K562 (cell line): ENCODE measurements around the gene GNAS-AS1. TPM values are rescaled to one million over a fixed set of nuclear protein-coding genes. Genes with fewer than 3 reads are reported as not detected.

Experiments used
- CBX5 ChIP-seq: IDR thresholded peaks from 2 replicates; pipeline ENCODE4 v1.6.1; 2014; ENCODE audit warnings: low read depth, borderline replicate concordance
- CREM ChIP-seq: IDR thresholded peaks from 2 replicates; pipeline ENCODE4 v1.6.1; 2014; ENCODE audit warnings: antibody characterized with exemption, low read depth
- SOX6 ChIP-seq: fragments of 450-650 bp; IDR thresholded peaks from 2 replicates; pipeline ENCODE4 v1.6.1; 2014; ENCODE audit warnings: mild to moderate bottlenecking
- ZNF408 ChIP-seq: fragments of 250-450 bp; sonication (Bioruptor Pico); IDR thresholded peaks from 2 replicates; pipeline ENCODE4 v1.4.0; 2020; ENCODE audit warnings: low read depth, mild to moderate bottlenecking, moderate library complexity
- ZNF75A ChIP-seq: fragments of 450-650 bp; formaldehyde crosslinking; IDR thresholded peaks from 2 replicates; pipeline ENCODE4 v1.4.0; 2020; ENCODE audit warnings: mild to moderate bottlenecking
- polyA plus RNA-seq, 8 experiments: library from polyadenylated mRNA; depleted of rRNA in 4 of 8; stranded (reverse) in 5 of 8; unstranded in 3 of 8; fragments of >200 nt; fragmentation: Nextera tagmentation in 2 of 8; fragmentation: Illumina TruSeq in 1 of 8; extraction: Ambion mirVana in 2 of 8; extraction: Trizol in 1 of 8; gene quantifications; 2 replicates each; pipeline versions ENCODE4 v1.2.1 to v1.2.3, GENCODE V29; 2011 to 2014; ENCODE audit warnings: inconsistent platforms in 1 of 8, missing spikeins in 1 of 8
- total RNA-seq, 7 experiments: library from RNA; depleted of rRNA in 6 of 7; stranded (reverse); fragments of >200 nt in 6 of 7; fragmentation: Illumina TruSeq in 2 of 7; extraction: Trizol in 2 of 7; gene quantifications; 2 replicates each; pipeline versions ENCODE4 v1.2.1 to v1.2.3, GENCODE V29; 2011 to 2021; ENCODE audit warnings: low replicate concordance in 1 of 7
- TF ChIP-seq, protein P1 (sequence below), 2 experiments: fragments of 450-650 bp; formaldehyde crosslinking in 1 of 2; IDR thresholded peaks; 2 replicates each; pipeline versions ENCODE4 v1.4.0 to v1.6.1; 2014 to 2020; ENCODE audit warnings: mild to moderate bottlenecking in 2 of 2, borderline replicate concordance in 1 of 2, low read depth in 1 of 2
- TF ChIP-seq, protein P2 (sequence below): conservative IDR thresholded peaks from 2 replicates; pipeline ENCODE4 v1.6.1; 2011; ENCODE audit warnings: low read depth, mild to moderate bottlenecking, low read length; ENCODE audit not compliant: control insufficient read depth
- TF ChIP-seq, protein P3 (sequence below): fragments of 250-450 bp; sonication (Bioruptor Pico); IDR thresholded peaks from 2 replicates; pipeline ENCODE4 v1.5.0; 2021; ENCODE audit warnings: mild to moderate bottlenecking, borderline replicate concordance

Gene GNAS-AS1
- total and polyA plus RNA-seq, 9 of the 15 experiments (the other 6 are each of a cell fraction or from before 2014, with no cell fraction given) = 0.04 to 2.5 (median 0.25) TPM

DNA sequence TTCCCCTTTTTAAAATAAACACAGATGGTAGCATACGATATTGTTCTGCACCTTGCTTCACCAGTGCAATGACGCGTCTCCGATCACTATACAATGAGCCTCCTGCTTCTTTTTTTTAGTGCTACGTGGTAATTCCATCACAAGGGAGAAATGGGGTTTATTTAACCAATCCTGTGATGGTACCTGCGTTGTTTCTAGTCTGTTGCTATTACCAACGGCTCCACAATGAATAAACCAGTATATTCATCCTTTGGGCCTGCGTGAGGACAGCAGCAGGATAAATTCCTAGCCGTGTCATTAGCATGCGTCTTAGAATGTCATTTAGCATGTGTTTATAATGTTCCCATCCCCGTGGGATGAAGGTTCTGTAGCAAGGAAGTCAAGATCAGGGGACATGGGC is 42.9 kb downstream of the GNAS-AS1 start (continued):
- TF ChIP-seq, protein P1, sequence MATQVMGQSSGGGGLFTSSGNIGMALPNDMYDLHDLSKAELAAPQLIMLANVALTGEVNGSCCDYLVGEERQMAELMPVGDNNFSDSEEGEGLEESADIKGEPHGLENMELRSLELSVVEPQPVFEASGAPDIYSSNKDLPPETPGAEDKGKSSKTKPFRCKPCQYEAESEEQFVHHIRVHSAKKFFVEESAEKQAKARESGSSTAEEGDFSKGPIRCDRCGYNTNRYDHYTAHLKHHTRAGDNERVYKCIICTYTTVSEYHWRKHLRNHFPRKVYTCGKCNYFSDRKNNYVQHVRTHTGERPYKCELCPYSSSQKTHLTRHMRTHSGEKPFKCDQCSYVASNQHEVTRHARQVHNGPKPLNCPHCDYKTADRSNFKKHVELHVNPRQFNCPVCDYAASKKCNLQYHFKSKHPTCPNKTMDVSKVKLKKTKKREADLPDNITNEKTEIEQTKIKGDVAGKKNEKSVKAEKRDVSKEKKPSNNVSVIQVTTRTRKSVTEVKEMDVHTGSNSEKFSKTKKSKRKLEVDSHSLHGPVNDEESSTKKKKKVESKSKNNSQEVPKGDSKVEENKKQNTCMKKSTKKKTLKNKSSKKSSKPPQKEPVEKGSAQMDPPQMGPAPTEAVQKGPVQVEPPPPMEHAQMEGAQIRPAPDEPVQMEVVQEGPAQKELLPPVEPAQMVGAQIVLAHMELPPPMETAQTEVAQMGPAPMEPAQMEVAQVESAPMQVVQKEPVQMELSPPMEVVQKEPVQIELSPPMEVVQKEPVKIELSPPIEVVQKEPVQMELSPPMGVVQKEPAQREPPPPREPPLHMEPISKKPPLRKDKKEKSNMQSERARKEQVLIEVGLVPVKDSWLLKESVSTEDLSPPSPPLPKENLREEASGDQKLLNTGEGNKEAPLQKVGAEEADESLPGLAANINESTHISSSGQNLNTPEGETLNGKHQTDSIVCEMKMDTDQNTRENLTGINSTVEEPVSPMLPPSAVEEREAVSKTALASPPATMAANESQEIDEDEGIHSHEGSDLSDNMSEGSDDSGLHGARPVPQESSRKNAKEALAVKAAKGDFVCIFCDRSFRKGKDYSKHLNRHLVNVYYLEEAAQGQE (IDR thresholded peaks at IDR 0.05; ENCODE audit: borderline replicate concordance) = no peak
- TF ChIP-seq, protein P1 (CRISPR knock-in tag; IDR thresholded peaks at IDR 0.05; ENCODE audit: low read depth) = no peak
- no peak for TF ChIP-seq ZNF75A (CRISPR knock-in tag)
- no peak for TF ChIP-seq CBX5
- no peak for TF ChIP-seq ZNF408 (CRISPR knock-in tag)
- no peak for TF ChIP-seq CREM
- TF ChIP-seq, protein P2, sequence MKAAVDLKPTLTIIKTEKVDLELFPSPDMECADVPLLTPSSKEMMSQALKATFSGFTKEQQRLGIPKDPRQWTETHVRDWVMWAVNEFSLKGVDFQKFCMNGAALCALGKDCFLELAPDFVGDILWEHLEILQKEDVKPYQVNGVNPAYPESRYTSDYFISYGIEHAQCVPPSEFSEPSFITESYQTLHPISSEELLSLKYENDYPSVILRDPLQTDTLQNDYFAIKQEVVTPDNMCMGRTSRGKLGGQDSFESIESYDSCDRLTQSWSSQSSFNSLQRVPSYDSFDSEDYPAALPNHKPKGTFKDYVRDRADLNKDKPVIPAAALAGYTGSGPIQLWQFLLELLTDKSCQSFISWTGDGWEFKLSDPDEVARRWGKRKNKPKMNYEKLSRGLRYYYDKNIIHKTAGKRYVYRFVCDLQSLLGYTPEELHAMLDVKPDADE = no peak
- no peak for TF ChIP-seq SOX6
- TF ChIP-seq, protein P3, sequence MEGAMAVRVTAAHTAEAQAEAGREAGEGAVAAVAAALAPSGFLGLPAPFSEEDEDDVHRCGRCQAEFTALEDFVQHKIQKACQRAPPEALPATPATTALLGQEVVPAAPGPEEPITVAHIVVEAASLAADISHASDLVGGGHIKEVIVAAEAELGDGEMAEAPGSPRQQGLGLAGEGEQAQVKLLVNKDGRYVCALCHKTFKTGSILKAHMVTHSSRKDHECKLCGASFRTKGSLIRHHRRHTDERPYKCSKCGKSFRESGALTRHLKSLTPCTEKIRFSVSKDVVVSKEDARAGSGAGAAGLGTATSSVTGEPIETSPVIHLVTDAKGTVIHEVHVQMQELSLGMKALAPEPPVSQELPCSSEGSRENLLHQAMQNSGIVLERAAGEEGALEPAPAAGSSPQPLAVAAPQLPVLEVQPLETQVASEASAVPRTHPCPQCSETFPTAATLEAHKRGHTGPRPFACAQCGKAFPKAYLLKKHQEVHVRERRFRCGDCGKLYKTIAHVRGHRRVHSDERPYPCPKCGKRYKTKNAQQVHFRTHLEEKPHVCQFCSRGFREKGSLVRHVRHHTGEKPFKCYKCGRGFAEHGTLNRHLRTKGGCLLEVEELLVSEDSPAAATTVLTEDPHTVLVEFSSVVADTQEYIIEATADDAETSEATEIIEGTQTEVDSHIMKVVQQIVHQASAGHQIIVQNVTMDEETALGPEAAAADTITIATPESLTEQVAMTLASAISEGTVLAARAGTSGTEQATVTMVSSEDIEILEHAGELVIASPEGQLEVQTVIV (CRISPR knock-in tag) = no peak
